GM18520 (cell line): Measurements from ENCODE around the gene CDH23.

Source experiments
- ATAC-seq: cut with Tn5 transposase; IDR thresholded peaks from one replicate; pipeline ENCODE4 v1.9.1; 2021; ENCODE audit not compliant: unreplicated experiment

Gene CDH23

DNA sequence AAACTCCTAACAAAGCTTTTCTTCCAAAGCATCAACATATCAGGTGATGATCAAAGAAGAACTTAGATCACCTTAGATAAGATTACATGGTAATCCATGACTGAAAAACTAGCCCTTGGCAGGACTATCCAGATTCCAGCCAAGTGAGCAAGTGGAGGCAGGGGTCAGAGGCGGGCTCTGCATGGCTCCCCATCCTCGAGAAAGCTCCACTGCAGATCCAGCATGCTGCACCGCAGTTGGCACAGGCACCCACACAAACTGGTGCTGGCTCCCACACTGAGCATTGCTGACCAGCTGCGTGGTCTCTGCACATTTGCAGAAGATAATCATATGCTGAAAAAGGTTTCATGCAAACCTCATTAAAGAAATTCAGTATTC, 444.2 kb downstream of the CDH23 start:
- no peak for ATAC-seq

DNA sequence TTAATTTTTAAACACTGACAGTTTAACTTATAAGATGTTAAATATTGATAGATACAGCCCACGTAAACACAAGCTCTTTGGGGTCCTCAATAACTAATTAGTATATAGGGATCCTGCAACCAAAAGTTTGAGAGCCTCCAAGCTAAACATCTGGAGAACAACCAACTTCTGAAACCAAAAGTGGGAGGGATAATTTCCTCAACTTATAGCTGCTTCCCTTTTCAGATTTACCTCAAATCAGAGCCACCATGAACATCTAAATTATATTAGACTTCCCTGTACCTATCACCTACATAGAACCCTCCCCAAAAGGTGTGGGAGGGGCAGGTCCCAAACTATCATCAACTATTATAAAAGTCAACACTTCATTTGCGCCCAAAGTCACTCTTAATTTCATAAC, 445.7 kb downstream of the CDH23 start:
- ATAC-seq: no peak

DNA sequence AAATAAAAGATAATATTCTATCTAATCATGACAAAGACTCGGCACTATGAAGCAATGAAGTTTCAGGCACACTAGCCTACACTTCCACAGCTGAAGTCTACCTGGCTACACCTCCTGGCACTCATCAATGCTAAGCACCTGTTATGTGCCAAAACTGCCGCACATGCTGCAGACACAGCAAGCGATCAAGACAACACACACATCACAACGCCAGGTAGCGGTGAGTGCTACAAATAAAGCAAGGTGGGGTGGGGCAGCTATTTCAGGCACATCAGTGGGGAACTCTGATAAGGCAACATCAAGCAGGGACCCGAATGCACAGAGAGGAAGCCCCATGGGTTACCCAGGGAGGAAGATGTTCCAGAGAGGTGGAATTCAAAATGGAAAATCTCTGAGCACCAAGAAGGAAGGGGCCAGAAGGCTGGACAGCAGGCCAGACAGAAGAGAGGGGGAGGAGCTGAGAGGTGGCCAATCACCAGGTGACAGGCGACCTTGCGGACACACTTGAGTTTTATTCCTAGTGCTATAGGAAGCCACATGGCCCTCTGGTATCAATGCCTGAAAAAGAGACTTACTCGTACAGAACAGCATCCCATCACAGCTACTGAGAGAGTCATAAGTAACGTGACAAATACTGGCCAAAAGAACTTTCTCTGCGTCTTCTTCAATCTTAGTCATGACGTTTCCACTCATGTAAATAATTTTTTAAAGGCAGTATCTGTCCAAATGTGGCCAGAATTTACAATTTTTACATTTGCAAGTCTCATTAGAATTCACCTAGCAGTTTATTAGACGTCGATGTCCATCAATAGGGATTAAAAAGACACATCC, 446.4 kb downstream of the CDH23 start:
- no peak for ATAC-seq

DNA sequence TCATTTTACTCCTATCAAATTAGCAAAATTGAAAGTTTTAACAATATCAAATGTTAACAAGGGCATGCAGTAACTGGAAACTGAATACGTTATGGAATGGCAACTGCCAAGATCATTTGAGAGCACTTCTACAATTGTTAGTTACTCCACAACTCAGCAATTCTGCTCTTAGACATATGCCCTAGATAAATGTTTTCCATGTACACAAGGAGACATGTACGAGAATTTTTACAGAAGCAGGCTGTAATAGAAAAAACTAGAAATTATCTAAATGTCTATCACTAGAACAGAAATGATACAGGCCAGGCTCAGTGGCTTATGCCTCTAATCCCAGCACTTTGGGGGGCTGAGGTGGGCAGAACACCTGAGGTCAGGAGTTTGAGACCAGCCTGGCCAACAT, 447.4 kb downstream of the CDH23 start:
- ATAC-seq: no peak

DNA sequence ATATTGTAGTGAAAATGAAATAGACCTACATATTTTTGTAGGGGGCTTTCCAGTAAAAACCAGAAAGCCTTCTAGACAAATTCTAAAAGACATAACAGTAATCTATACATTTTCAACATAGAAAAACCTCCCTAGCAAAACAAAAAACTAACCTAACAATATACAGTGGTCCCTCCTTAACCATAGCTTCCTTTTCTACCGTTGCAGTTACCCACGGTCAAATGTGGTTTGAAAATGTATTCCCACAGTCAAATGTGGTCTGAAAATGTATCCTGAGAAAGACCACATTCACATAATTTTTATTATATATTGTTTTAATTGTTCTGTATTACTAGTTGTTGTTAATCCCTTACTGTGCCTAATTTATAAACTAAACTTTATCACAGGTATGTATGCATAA, 448.0 kb downstream of the CDH23 start:
- ATAC-seq: no peak

DNA sequence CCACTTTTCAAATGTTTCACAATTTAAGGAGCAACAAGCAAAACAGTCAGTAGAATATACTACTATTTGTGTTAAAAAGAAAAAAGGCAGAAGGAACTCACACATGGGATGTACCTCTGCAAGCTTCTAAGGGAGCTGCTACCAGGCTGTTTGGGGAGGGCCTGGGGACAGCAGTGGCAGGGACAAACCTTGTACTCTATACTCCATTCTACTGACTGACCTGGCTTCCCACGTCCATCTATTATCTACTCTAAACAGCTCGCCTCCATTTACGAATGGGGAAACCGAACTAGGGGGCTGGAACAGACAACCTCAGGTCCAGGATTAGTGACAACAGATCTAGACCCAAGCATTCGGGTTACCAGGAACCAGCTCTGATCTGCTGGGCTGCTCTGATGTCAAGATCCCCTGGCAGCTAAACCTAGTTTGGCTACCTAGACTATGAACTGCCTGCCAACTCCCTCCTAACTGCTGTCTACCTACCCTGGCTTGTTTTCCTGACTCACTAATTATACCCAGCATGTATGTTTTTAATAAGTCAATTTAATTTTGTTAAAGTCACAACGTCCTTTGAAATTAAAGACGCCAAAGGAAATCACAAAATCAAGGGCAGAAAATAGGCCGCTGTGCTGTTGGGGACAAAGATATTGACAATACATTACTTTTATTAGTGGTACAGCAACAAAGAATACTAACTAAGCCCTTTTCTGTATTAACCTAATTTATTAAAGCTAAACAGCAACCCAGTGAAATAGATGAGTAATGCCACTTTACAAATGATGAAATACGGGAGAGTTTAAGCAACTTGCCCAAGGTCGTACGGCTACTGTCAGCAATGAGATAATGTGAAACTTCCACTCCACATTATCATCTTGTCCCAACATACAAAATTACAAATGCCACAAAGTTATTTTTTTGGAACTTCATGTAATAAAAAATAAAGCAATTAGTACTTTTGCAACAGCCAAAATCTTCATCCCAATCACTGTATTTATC, 449.0 kb downstream of the CDH23 start:
- no peak for ATAC-seq

DNA sequence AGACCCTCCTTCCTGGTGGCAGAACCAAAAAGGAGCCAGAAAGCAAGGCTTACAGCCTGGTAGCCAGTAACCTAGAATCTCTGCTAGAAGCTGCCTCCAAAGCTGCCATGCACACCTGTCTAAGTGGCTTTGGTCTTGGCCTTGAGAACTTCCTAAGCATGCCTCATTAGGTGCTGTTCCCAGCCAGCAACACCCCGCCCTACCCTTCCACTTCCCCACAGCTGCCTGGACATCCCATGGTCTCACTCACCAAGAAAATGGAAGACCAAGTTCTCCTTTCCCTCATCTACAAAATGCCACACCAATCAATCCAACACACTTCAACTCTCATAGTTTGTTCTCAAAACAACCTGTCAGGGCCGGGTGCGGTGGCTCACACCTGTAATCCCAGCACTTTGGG, 450.1 kb downstream of the CDH23 start:
- ATAC-seq: no peak

DNA sequence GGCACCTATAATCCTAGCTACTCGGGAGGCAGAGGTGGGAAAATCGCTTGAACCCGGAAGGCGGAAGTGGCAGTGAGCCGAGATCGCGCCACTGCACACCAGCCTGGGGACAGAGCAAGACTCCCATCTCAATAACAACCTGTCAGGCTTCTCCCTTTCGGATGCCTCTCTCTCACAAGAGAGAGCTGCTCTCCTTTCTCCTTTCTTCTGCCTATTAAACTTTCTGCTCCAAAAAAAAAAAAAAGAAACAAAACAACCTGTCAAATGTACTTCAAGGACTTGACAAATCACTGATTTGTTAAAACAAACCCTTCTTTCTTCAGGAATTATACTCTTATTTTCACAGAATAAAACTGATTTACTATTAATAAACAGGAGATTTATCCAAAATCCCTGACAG, 450.7 kb downstream of the CDH23 start:
- ATAC-seq: no peak

DNA sequence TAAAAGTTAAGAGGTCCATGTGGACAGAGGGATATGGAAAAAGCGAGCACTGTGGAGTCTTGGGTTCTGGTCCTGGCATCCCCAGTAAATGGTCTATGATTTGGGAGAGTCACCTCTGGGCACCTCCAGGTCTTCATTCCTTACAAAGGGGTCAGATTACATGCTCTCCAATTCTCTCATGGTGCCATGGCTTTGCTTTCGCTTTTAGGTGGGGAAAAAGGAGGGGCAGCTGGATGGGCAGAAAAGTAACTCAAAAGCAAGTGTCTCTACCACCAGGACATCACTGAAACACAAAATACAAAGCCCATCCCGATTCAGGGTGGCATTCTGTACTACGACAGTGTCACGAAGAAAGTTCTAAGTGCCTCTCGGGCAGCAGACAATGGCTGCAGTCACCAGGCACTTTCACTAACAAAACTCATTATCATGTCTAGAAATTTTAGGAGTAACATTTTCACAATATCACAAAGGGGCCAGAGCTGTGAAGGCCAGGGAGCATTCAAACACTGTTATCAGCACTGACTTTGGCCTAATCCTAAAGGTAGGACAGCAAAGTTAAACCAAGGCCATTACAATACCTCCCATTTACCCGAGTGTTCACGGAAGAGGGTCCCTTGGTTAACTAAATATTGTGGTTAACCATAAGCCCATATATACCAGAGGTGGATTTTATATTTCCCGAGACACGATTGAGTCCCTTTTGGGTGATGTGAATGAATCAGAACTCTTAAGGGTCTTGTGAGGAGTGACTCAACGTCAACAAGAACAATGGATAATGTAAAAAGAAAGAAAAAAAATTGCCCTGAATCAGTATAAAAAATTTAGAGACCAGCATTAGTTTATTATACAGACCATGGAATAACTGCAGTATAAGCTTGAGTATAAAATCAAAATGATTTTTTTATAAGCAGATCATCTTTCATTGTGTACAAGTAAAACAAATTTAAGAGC, 451.9 kb downstream of the CDH23 start:
- ATAC-seq: no peak

DNA sequence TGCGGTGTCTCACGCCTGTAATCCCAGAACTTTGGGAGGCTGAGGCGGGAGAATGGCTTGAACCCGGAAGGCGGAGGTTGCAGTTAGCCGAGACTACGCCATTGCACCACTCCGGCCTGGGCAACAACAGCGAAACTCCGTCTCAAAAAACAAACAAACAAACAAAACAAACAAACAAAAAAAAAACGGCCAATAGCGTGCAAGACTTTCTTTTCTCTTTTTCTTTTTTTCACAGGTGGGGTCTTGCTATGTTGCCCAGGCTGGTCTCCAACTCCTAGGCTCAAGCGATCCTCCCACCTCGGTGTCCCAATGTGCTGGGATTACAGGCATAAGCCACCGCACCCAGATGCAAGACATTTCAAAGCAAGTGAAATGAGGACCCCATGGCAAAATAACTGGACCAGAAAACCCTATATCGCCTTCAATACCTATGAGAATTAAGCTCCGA, 452.8 kb downstream of the CDH23 start:
- no peak for ATAC-seq

DNA sequence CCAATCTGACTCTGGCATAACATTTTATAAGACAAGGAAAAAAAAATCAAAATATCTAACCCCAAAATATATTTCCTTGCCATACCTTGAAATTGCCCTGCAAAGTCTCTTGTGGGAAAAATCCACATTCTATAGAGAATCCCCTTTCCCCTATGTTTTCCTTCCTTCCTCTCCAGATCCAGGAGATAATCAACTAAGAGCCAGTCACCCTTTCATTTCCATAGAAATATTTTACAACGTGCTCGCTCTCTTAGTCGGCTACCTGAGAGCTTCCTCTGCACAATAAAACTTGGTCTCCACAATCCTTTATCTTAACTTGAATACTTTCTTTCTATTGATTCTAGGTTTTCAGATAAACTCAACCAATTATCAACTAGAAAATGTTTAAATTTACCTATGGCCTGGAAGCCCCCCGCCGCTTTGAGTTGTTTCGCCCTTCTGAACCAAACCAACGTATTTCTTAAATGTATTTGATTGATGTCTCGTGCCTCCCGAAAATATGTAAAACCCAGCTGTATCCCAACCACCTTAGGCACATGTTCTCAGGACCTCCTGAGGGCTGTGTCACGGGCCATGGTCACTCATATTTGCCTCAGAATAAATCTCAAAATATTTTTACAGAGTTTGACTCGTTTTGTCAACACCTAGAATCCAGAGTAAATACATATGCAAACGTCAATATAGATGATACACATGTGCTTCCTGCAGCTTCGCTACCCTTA, 453.5 kb downstream of the CDH23 start:
- no peak for ATAC-seq

DNA sequence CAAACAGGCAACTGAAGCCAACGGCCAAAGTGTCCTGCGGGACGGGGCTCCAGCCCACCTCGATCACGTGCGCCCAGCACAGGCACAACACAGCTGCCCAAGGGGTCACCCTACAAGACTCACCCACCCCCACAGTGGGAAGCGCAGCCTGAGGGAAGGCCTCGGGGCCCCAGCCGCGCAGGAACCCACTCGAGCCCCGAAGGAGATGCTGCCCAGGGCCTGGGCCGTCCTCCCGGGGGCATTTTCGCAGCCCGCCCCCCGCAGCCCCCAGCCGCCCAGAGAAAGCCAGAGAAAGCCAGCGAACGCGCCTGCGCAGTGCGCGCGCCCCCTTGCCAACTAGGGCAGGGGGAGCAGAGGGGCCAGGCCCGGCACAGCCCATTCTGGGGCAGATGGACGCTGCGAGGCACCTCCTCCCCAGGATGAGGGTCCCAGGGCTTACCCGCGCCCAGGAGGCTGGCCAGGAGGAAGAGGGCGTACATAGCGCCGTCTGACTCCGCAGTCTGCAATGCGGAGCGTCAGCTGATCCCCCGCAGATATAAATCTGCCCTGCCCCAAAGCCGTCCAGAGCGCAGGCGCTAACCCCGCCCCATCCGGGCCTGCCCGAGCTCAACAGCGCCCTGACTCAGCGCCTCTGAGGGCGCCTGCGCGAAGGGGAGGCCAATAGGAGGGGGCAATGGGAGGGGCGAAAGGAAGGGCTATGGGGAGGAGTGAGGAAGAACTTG, 454.2 kb downstream of the CDH23 start, which contains the start of gene PSAP:
Gene PSAP (minus strand): TSS at position 509 of the 722 bp plus-strand sequence. CDS start 30 bp downstream, at position 479.
- ATAC-seq: peak; percentile 92

DNA sequence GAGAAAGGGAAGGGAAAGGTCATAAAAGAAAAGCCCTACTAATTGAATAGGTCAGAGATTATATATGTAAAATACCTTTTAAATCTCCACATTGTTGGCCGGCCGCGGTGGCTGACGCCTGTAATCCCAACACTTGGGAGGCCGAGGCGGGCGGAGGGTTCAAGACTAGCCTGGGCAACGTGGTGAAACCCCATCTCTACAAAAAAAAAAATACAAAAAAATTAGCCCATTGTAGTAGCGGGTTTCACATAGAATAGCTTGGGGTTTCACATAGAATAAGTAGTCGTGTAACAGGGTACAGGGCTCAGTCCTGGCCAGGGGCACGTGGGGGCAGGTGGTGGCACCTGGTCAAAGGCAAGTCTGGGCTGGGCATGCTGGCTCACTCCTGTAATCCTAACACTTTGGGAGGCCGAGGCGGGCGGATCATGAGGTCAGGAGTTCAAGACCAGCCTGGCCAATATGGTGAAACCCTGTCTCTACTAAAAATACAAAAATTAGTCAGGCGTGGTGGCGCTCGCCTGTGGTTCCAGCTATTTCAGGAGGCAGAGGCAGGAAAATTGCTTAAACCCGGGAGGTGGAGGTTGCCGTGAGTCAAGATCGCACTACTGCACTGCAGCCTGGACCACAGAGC, 454.9 kb downstream of the CDH23 start:
- ATAC-seq: peak; percentile 9

DNA sequence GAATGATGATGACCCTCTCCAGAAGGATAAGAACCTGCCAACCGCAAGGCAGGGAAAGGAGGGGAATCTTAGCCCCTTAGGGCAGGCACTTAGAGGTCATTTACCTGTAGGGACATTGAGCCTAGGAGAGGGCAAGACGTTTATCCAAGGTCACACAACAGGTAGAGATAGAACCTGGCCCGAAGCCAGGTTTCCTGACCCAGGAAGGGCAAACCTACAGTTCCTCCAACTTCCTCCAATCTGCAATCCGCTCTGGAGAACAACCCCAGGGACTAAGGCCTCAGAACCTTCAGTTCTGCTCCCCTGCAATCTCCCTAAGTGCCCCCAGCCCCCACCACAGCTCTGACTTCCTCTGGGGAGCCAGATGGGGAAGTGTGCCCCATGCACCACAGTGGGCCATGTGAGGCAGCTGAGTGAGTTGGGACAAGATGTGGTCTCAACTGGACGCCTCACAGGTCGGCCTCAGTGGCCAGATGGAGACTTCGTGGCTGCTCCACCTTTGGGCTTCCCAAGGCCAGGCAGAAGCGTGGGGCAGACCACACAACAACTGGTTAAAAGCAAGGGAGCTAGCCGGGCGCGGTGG, 455.7 kb downstream of the CDH23 start:
- no peak for ATAC-seq

DNA sequence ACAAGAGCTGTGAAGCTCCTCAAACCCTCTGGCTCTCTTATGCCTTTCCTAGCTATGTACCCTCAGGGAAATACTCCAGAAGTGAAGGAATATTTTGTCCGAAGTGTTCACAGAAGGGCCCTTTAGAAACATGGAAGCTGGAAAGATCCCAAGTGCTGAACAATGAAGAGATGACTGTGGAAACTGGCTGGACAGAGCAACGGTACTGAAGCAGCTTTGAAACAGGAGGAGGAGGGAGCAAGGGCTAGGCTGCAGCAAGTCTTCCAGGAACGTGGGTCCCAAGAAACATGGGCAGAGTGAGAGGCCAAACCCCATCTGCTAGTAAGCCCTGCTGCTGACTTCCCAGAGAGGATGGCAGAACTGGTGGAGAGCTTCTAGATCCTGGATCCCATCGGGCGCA, 457.3 kb downstream of the CDH23 start:
- ATAC-seq: no peak

DNA sequence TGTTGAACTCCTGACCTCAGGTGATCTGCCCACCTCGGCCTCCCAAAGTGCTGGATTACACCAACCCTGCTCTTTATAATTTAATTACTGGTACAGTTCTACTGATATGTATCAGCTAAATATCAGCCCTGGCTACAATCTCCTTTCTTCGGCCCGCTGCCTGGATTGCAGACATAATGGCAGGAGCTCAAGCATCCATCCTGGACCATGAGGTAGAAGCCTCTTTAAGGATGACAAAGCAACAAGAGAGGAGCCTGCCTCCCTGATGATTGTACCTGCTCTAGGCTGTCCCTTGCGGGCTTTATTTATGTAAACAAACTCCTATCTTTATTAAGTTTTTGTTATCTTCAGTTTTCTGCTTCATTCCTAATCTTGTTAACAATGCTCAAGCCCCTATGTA, 459.9 kb downstream of the CDH23 start:
- no peak for ATAC-seq

DNA sequence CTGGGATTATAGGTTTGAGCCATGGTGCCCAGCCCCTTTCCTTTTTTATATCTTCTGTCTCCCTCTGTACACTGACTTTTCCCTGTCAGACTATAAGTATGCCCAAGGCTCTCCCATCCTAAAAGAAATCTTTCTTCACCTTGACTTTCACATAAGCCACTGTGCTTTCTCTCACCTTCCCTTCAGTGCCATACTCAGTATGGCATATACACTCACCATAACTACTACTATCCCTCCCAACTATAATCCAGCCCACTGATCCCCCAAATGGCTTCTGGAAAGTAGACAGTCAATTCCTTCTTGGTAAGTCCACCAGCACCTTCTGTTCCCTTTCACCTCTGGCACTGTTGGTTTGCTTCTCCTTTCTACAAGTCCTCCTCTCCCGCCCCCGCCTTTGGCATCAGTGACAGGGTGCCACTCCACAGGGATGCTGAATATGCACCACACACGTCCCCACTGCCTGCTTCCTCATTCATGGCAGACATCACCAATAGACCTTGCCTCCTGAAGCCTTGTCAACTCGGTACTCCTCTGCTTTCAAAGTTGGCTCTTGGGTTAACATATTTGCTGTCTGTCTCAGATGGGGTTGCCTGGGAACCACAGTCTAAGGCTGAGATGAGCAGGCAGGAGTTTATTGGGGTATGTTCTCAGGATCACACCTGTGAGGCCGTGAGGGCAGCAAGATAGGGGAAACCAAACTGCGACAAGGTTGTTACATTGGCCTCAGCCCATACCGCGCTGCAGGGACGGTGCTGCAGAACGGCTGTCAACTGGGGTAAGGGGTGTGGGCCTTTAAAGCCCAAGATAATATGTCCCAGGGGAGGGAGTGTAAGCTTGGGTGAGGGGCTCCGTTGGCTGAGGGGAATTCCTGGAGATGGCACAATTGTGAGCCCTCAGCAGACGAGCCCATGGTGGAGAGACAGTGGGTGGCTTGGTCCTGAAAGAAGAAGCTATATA, 461.5 kb downstream of the CDH23 start:
- ATAC-seq: no peak
